Mammary epithelial cell (primary cell): Measurements from ENCODE around the gene OLFM1.

Experiments used
- CTCF ChIP-seq, 2 donors: IDR thresholded peaks in 1 of 2; conservative IDR thresholded peaks in 1 of 2; 2 replicates each; pipeline ENCODE4 v1.5.1; 2011 to 2012; ENCODE audit warnings: inconsistent platforms in 2 of 2, low read length in 2 of 2, mild to moderate bottlenecking in 2 of 2, control low read depth in 1 of 2, low read depth in 1 of 2; ENCODE audit not compliant: insufficient read depth in 1 of 2; ENCODE audit errors: extremely low read depth in 1 of 2
- EZH2 ChIP-seq: IDR thresholded peaks from 2 replicates; pipeline ENCODE4 v1.6.1; 2012; ENCODE audit warnings: low read length, inconsistent platforms, borderline replicate concordance

GRCh38 chr9:135084881-135085760 lies 2.3 kb upstream of the OLFM1 start:
- TF ChIP-seq CTCF (conservative IDR thresholded peaks at IDR 0.05 in 1 of 2, IDR thresholded peaks at IDR 0.05 in 1 of 2; ENCODE audit: extremely low read depth in 1 of 2, insufficient read depth in 1 of 2, low read depth in 1 of 2, low read length in 2 of 2) (no peak), EZH2 (no peak)
